ENCODE measurements around the gene SPC24. TPM values are rescaled to one million over a fixed set of nuclear protein-coding genes. Genes with fewer than 3 reads are reported as not detected.

The SPC24 gene
- total RNA-seq, 1 donor from 2014 or later, result 2.7 TPM

- peaks cover 50% of the 10 kb centered on the region for H3K4me1 ChIP-seq
- peak overlapping the region; percentile 85 for H3K27ac ChIP-seq
- intact Hi-C loops (cut with DNase I), result no loop called here
- no peaks in the 10 kb centered on the region for H3K9me3 ChIP-seq
- H3K36me3 ChIP-seq, result peaks cover 5 to 65% of the 10 kb centered on the region in 2 donors
- TF ChIP-seq CTCF (IDR thresholded peaks at IDR 0.05), result no peak
- no peak for TF ChIP-seq POLR2A (IDR thresholded peaks at IDR 0.05)
- peak in 1 of 2 donors; percentile 55 for TF ChIP-seq POLR2AphosphoS5 (IDR thresholded peaks at IDR 0.05; ENCODE audit: insufficient read depth in 1 of 2, low read depth in 1 of 2)
- DNase-seq (ENCODE audit: extremely low spot score in 2 of 2), result no peak
- H3K27me3 ChIP-seq, result no peaks in the 10 kb centered on the region
- no peak overlapping the region for H3K4me3 ChIP-seq
These were observed 14.5 kb upstream of the SPC24 start for GRCh38 chr19:11169896-11170678.

GRCh38 chr19:11168568-11168967, 13.0 kb upstream of the SPC24 start:
- TF ChIP-seq POLR2AphosphoS5 (IDR thresholded peaks at IDR 0.05; ENCODE audit: insufficient read depth in 1 of 2, low read depth in 1 of 2) (peak in 1 of 2 donors; percentile 22), CTCF (IDR thresholded peaks at IDR 0.05) (no peak)

GRCh38 chr19:11166281-11167142, 10.9 kb upstream of the SPC24 start:
- H3K27me3 ChIP-seq, result no peaks in the 10 kb centered on the region
- peaks cover 71% of the 10 kb centered on the region for H3K4me1 ChIP-seq
- no peak for DNase-seq (ENCODE audit: extremely low spot score in 2 of 2)
- H3K27ac ChIP-seq, result peak overlapping the region; percentile 85
- intact Hi-C loops (cut with DNase I), result no loop called here
- peak; percentile 13 to 75 for TF ChIP-seq POLR2AphosphoS5 (IDR thresholded peaks at IDR 0.05; ENCODE audit: insufficient read depth in 1 of 2, low read depth in 1 of 2)
- no peak for TF ChIP-seq POLR2A (IDR thresholded peaks at IDR 0.05)
- H3K36me3 ChIP-seq, result peaks cover 5 to 30% of the 10 kb centered on the region in 2 donors
- no peaks in the 10 kb centered on the region for H3K9me3 ChIP-seq
- H3K4me3 ChIP-seq, result no peak overlapping the region

More at GRCh38 chr19:11168568-11168967, 13.0 kb upstream of the SPC24 start:
- Histone ChIP-seq H3K36me3 (peaks cover 5 to 49% of the 10 kb centered on the region in 2 donors), H3K27me3 (no peaks in the 10 kb centered on the region), H3K4me1 (peaks cover 63% of the 10 kb centered on the region), H3K4me3 (no peak overlapping the region), H3K9me3 (no peaks in the 10 kb centered on the region), H3K27ac (peak overlapping the region; percentile 85)
- intact Hi-C loops (cut with DNase I), result no loop called here
- DNase-seq (ENCODE audit: extremely low spot score in 2 of 2), result no peak

GRCh38 chr19:11165486-11166030, 10.0 kb upstream of the SPC24 start:
- peak overlapping the region in 1 of 2 donors; percentile 14 for H3K4me3 ChIP-seq
- TF ChIP-seq POLR2A (IDR thresholded peaks at IDR 0.05) (no peak), CTCF (IDR thresholded peaks at IDR 0.05) (no peak), POLR2AphosphoS5 (IDR thresholded peaks at IDR 0.05; ENCODE audit: insufficient read depth in 1 of 2, low read depth in 1 of 2) (peak in 1 of 2 donors; percentile 42)
- intact Hi-C loops (cut with DNase I), result no loop called here
- no peaks in the 10 kb centered on the region for H3K27me3 ChIP-seq
- H3K9me3 ChIP-seq, result no peaks in the 10 kb centered on the region
- H3K4me1 ChIP-seq, result peaks cover 72% of the 10 kb centered on the region
- peaks cover 5 to 22% of the 10 kb centered on the region in 2 donors for H3K36me3 ChIP-seq
- DNase-seq (ENCODE audit: extremely low spot score in 2 of 2), result no peak
- H3K27ac ChIP-seq, result peak overlapping the region; percentile 85

GRCh38 chr19:11164879-11165406, 9.4 kb upstream of the SPC24 start:
- peaks cover under 1 to 16% of the 10 kb centered on the region in 2 donors for H3K36me3 ChIP-seq
- DNase-seq (ENCODE audit: extremely low spot score in 2 of 2), result peak in 1 of 2 donors; percentile 97
- H3K4me1 ChIP-seq, result peaks cover 70% of the 10 kb centered on the region

More at GRCh38 chr19:11164879-11165406, 9.4 kb upstream of the SPC24 start:
- peak overlapping the region; percentile 85 for H3K27ac ChIP-seq
- H3K4me3 ChIP-seq, result peak overlapping the region; percentile 13 to 14
- no peaks in the 10 kb centered on the region for H3K9me3 ChIP-seq
- H3K27me3 ChIP-seq, result no peaks in the 10 kb centered on the region
- TF ChIP-seq POLR2AphosphoS5 (IDR thresholded peaks at IDR 0.05; ENCODE audit: insufficient read depth in 1 of 2, low read depth in 1 of 2) (peak; percentile 73 to 88), POLR2A (IDR thresholded peaks at IDR 0.05) (no peak)
- intact Hi-C loops (cut with DNase I), result no loop called here

Data from vagina (tissue), 2 donors.